Activated naive CD4-positive, alpha-beta T cell treated with anti-CD3 and anti-CD28 coated beads, Interleukin-2, amount 50 U/mL, for 72 hours (primary cell): ENCODE data around the gene LCN6. TPM values are rescaled to one million over a fixed set of nuclear protein-coding genes. Genes with fewer than 3 reads are reported as not detected.
"Not testable (repeated sequence)": the region's sequence is repeated elsewhere in the genome, so short reads cannot be mapped to it uniquely, and the experiment has no call there.

Experiments used
- ATAC-seq, 2 donors: fragments of 150-1000 bp; cut with Tn5 transposase; 2 replicates each; pipeline ENCODE4 v1.10.0; 2021; ENCODE audit warnings: mild to moderate bottlenecking in 2 of 2, moderate library complexity in 2 of 2
- DNase-seq, 2 donors: peaks; one replicate each; pipeline ENCODE4 v3.0.0; 2021 to 2022; ENCODE audit warnings: low spot score in 2 of 2
- H3K27ac Mint-ChIP-seq, 2 donors: one replicate each; pipeline ENCODE4 v1.8.0; 2022; ENCODE audit warnings: mild to moderate bottlenecking in 2 of 2, mixed read lengths in 2 of 2
- H3K36me3 Mint-ChIP-seq, 2 donors: one replicate each; pipeline ENCODE4 v1.8.0; 2022; ENCODE audit warnings: mixed read lengths in 2 of 2
- H3K9me3 Mint-ChIP-seq, 2 donors: one replicate each; pipeline ENCODE4 v1.8.0; 2022; ENCODE audit warnings: mixed read lengths in 2 of 2
- total RNA-seq, 2 donors: library from RNA; stranded (reverse); gene quantifications; one replicate each; pipeline ENCODE4 v1.2.3, GENCODE V29; 2022

Gene LCN6
- not detected for total RNA-seq

- H3K36me3 Mint-ChIP-seq: peaks cover 16 to 23% of the 10 kb centered on the region in 2 donors
- DNase-seq: no peak
- H3K27ac Mint-ChIP-seq: no peak within 1 kb of the TSS
- H3K9me3 Mint-ChIP-seq: peaks cover 13 to 17% of the 10 kb centered on the region in 2 donors
- ATAC-seq: no peak
Measured at GRCh38 chr9:136748201-136748600, at the start of gene LCN6. Gene LCN6 (minus strand): TSS chr9:136748525. CDS start chr9:136748483, 42 bp downstream.

- not testable (repeated sequence) for H3K27ac Mint-ChIP-seq, ATAC-seq, H3K36me3 Mint-ChIP-seq, H3K9me3 Mint-ChIP-seq, DNase-seq
Measured at GRCh38 chr9:136796775-136797347, 48.5 kb upstream of the LCN6 start.

GRCh38 chr9:136796238-136796774, 48.0 kb upstream of the LCN6 start, which contains the start of gene CCDC183:
Gene CCDC183 (plus strand): TSS chr9:136796338. CDS start chr9:136796398, 60 bp downstream.
- Mint-ChIP-seq H3K9me3 (no peaks in the 10 kb centered on the region), H3K36me3 (no peaks in the 10 kb centered on the region), H3K27ac (no peak within 1 kb of the TSS)
- DNase-seq: no peak
- no peak for ATAC-seq

- no peaks in the 10 kb centered on the region for H3K9me3 Mint-ChIP-seq
- ATAC-seq: no peak
- H3K36me3 Mint-ChIP-seq: no peaks in the 10 kb centered on the region
- no peak for DNase-seq
- H3K27ac Mint-ChIP-seq: peak overlapping the region in 1 of 2 donors; percentile 65
Measured at GRCh38 chr9:136795000-136795348, 46.6 kb upstream of the LCN6 start.

GRCh38 chr9:136794281-136794999, 46.1 kb upstream of the LCN6 start:
- Mint-ChIP-seq H3K27ac (peak overlapping the region in 1 of 2 donors; percentile 65), H3K36me3 (no peaks in the 10 kb centered on the region), H3K9me3 (no peaks in the 10 kb centered on the region)
- no peak for ATAC-seq
- no peak for DNase-seq

GRCh38 chr9:136793086-136793946, 45.0 kb upstream of the LCN6 start:
- Mint-ChIP-seq H3K36me3 (no peaks in the 10 kb centered on the region), H3K9me3 (no peaks in the 10 kb centered on the region), H3K27ac (no peak overlapping the region)
- ATAC-seq (no peak), DNase-seq (no peak)

- no peaks in the 10 kb centered on the region for H3K36me3 Mint-ChIP-seq
- H3K9me3 Mint-ChIP-seq: no peaks in the 10 kb centered on the region
- ATAC-seq (no peak), DNase-seq (no peak)
- H3K27ac Mint-ChIP-seq: peak overlapping the region; percentile 88 to 89
Measured at GRCh38 chr9:136792321-136793085, 44.2 kb upstream of the LCN6 start.

GRCh38 chr9:136791516-136792276, 43.4 kb upstream of the LCN6 start:
- ATAC-seq (peak; percentile 15 to 19), DNase-seq (peak; percentile 75 to 76)
- H3K36me3 Mint-ChIP-seq: no peaks in the 10 kb centered on the region
- H3K27ac Mint-ChIP-seq: peak overlapping the region; percentile 88 to 89
- H3K9me3 Mint-ChIP-seq: no peaks in the 10 kb centered on the region

- no peaks in the 10 kb centered on the region for H3K36me3 Mint-ChIP-seq
- peak; percentile 100 for DNase-seq
- no peaks in the 10 kb centered on the region for H3K9me3 Mint-ChIP-seq
- H3K27ac Mint-ChIP-seq: peak within 1 kb of the TSS; percentile 88 to 89
- peak; percentile 90 to 91 for ATAC-seq
Measured at GRCh38 chr9:136790640-136791515, 42.6 kb upstream of the LCN6 start, which contains the start of gene TMEM141. Gene TMEM141 (plus strand): TSS chr9:136791344. CDS start chr9:136791371, 27 bp downstream.

GRCh38 chr9:136789523-136789937, 41.2 kb upstream of the LCN6 start:
- ATAC-seq: no peak
- H3K27ac Mint-ChIP-seq: no peak overlapping the region
- H3K36me3 Mint-ChIP-seq: no peaks in the 10 kb centered on the region
- DNase-seq: no peak
- H3K9me3 Mint-ChIP-seq: no peaks in the 10 kb centered on the region

- not testable (repeated sequence) for ATAC-seq, H3K27ac Mint-ChIP-seq, DNase-seq, H3K9me3 Mint-ChIP-seq, H3K36me3 Mint-ChIP-seq
Measured at GRCh38 chr9:136788644-136789522, 40.6 kb upstream of the LCN6 start.

- peak in 1 of 2 donors; percentile 19 for ATAC-seq
- peak overlapping the region in 1 of 2 donors; percentile 10 for H3K27ac Mint-ChIP-seq
Measured at GRCh38 chr9:136787690-136788400, 39.5 kb upstream of the LCN6 start.

GRCh38 chr9:136786983-136787382, 38.7 kb upstream of the LCN6 start:
- not testable (repeated sequence) for H3K27ac Mint-ChIP-seq, H3K36me3 Mint-ChIP-seq, ATAC-seq, DNase-seq, H3K9me3 Mint-ChIP-seq

More at GRCh38 chr9:136787690-136788400, 39.5 kb upstream of the LCN6 start:
- DNase-seq: peak; percentile 80 to 81
- H3K9me3 Mint-ChIP-seq: no peaks in the 10 kb centered on the region
- H3K36me3 Mint-ChIP-seq: no peaks in the 10 kb centered on the region
